ENCODE data around the gene AGMAT. TPM values are rescaled to one million over a fixed set of nuclear protein-coding genes. Genes with fewer than 3 reads are reported as not detected.

The AGMAT gene
- total RNA-seq, 1 donor from 2014 or later: 0.82 TPM

GRCh38 chr1:15626269-15626950, 41.6 kb upstream of the AGMAT start:
- no peak overlapping the region for H3K4me3 Mint-ChIP-seq (ENCODE audit: unreplicated experiment)
- H3K9me3 Mint-ChIP-seq (ENCODE audit: low read depth): no peaks in the 10 kb centered on the region

DNA sequence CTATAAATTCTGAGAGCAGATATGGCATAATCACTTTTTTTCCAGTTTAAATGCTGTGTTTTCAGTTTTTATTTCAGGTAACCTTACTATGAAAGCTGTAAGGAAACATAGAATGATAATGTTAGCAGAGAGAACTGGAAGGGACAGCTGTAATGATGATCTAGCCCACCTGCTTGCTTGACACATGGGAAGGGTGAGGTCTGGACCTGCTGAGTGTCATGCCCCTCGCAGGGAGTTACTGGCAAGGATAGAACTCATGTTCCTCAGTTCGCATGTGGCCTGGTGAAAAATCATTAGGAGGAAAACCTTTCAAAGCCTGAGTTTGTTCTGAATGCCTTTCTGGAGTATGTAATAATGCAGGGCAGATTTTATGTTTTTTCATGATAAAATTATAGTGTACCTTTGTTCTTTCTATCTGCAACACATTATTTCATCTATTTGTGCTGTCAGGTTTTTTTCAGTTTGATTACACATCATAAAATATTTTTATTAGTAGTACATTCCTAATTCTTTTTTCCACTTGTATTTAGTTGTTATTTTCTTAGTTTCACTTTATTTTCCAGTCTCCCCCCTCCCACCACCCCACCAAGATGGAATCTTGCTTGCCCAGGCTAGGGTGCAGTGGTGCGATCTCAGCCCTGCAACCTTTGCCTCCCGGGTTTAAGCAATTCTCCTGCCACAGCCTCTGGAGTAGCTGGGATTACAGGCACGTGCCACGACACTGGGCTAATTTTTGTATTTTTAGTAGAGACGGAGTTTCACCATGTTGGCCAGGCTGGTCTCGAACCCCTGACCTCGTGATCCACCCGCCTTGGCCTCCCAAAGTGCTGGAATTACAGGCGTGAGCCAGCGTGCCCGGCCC, 40.4 kb upstream of the AGMAT start:
- Mint-ChIP-seq H3K27ac (ENCODE audit: unreplicated experiment) (no peak overlapping the region), H3K4me1 (ENCODE audit: low read depth) (peaks cover 40% of the 10 kb centered on the region), H3K4me3 (ENCODE audit: unreplicated experiment) (no peak overlapping the region), H3K36me3 (ENCODE audit: low read depth) (peaks cover 8% of the 10 kb centered on the region), H3K9me3 (ENCODE audit: low read depth) (no peaks in the 10 kb centered on the region), H3K27me3 (ENCODE audit: low read depth) (no peaks in the 10 kb centered on the region)
- TF ChIP-seq, protein P1, sequence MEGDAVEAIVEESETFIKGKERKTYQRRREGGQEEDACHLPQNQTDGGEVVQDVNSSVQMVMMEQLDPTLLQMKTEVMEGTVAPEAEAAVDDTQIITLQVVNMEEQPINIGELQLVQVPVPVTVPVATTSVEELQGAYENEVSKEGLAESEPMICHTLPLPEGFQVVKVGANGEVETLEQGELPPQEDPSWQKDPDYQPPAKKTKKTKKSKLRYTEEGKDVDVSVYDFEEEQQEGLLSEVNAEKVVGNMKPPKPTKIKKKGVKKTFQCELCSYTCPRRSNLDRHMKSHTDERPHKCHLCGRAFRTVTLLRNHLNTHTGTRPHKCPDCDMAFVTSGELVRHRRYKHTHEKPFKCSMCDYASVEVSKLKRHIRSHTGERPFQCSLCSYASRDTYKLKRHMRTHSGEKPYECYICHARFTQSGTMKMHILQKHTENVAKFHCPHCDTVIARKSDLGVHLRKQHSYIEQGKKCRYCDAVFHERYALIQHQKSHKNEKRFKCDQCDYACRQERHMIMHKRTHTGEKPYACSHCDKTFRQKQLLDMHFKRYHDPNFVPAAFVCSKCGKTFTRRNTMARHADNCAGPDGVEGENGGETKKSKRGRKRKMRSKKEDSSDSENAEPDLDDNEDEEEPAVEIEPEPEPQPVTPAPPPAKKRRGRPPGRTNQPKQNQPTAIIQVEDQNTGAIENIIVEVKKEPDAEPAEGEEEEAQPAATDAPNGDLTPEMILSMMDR (IDR thresholded peaks at IDR 0.05): no peak
- DNase-seq (ENCODE audit: low spot score): no peak

More at GRCh38 chr1:15626269-15626950, 41.6 kb upstream of the AGMAT start:
- TF ChIP-seq, protein P1 (IDR thresholded peaks at IDR 0.05): no peak
- Mint-ChIP-seq H3K36me3 (ENCODE audit: low read depth) (peaks cover 13% of the 10 kb centered on the region), H3K27ac (ENCODE audit: unreplicated experiment) (no peak overlapping the region), H3K27me3 (ENCODE audit: low read depth) (no peaks in the 10 kb centered on the region), H3K4me1 (ENCODE audit: low read depth) (peaks cover 32% of the 10 kb centered on the region)
- DNase-seq (ENCODE audit: low spot score): no peak

- TF ChIP-seq, protein P1 (IDR thresholded peaks at IDR 0.05): no peak
- H3K4me1 Mint-ChIP-seq (ENCODE audit: low read depth): peaks cover 48% of the 10 kb centered on the region
Measured at GRCh38 chr1:15624133-15624714, 39.4 kb upstream of the AGMAT start.

GRCh38 chr1:15623435-15623834, 38.6 kb upstream of the AGMAT start:
- TF ChIP-seq, protein P1 (IDR thresholded peaks at IDR 0.05): no peak
- Mint-ChIP-seq H3K36me3 (ENCODE audit: low read depth) (peaks cover 3% of the 10 kb centered on the region), H3K9me3 (ENCODE audit: low read depth) (no peaks in the 10 kb centered on the region), H3K4me3 (ENCODE audit: unreplicated experiment) (no peak overlapping the region), H3K27ac (ENCODE audit: unreplicated experiment) (no peak overlapping the region), H3K4me1 (ENCODE audit: low read depth) (peaks cover 56% of the 10 kb centered on the region), H3K27me3 (ENCODE audit: low read depth) (no peaks in the 10 kb centered on the region)
- no peak for DNase-seq (ENCODE audit: low spot score)

More at GRCh38 chr1:15624133-15624714, 39.4 kb upstream of the AGMAT start:
- Mint-ChIP-seq H3K4me3 (ENCODE audit: unreplicated experiment) (no peak overlapping the region), H3K27ac (ENCODE audit: unreplicated experiment) (no peak overlapping the region), H3K9me3 (ENCODE audit: low read depth) (no peaks in the 10 kb centered on the region), H3K27me3 (ENCODE audit: low read depth) (no peaks in the 10 kb centered on the region), H3K36me3 (ENCODE audit: low read depth) (peaks cover 3% of the 10 kb centered on the region)
- no peak for DNase-seq (ENCODE audit: low spot score)

DNA sequence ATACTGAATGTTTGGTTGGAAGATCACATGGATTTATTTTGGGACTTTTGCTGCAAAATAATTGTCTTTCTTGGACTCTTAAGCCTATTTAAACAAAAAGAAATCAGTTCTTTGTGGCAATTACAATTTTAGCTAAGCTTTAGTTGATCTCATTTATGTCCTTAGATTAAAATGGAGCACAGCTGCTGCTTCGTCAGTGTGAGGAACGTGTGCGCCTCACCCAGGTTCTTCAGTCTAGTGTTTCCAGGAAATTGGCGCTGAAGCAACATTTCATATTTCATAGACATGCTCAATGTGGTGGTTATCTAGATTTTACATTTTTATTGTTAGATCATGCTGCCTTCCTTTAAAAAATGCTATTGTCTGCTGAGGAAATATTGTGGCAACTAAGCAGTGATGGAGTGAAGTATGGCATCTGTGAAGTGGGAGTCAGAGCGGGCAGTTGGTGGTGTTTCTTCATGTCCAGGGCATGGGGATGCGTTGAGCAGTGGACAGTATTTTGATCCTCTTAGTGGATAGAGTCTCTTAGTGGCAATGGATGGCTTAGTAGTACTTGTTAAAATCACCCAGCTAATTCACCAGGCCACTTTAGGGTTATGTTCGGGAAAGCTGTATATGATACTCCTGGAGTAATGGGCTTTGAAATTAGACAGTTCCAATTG, 38.0 kb upstream of the AGMAT start:
- Mint-ChIP-seq H3K27me3 (ENCODE audit: low read depth) (no peaks in the 10 kb centered on the region), H3K9me3 (ENCODE audit: low read depth) (no peaks in the 10 kb centered on the region), H3K4me3 (ENCODE audit: unreplicated experiment) (no peak overlapping the region), H3K4me1 (ENCODE audit: low read depth) (peaks cover 58% of the 10 kb centered on the region), H3K27ac (ENCODE audit: unreplicated experiment) (no peak overlapping the region), H3K36me3 (ENCODE audit: low read depth) (peaks cover 3% of the 10 kb centered on the region)
- TF ChIP-seq, protein P1 (IDR thresholded peaks at IDR 0.05): no peak
- no peak for DNase-seq (ENCODE audit: low spot score)
